ENCODE measurements around the gene FBXL7. TPM values are rescaled to one million over a fixed set of nuclear protein-coding genes. Genes with fewer than 3 reads are reported as not detected.
A peak's percentile ranks its signal among the peaks of the same experiment; 100 is the strongest.

FBXL7 gene
- total and polyA plus RNA-seq, 2 donors (not counting 1 experiment from before 2014, with no cell fraction given) = 6.4 to 12.9 TPM

DNA sequence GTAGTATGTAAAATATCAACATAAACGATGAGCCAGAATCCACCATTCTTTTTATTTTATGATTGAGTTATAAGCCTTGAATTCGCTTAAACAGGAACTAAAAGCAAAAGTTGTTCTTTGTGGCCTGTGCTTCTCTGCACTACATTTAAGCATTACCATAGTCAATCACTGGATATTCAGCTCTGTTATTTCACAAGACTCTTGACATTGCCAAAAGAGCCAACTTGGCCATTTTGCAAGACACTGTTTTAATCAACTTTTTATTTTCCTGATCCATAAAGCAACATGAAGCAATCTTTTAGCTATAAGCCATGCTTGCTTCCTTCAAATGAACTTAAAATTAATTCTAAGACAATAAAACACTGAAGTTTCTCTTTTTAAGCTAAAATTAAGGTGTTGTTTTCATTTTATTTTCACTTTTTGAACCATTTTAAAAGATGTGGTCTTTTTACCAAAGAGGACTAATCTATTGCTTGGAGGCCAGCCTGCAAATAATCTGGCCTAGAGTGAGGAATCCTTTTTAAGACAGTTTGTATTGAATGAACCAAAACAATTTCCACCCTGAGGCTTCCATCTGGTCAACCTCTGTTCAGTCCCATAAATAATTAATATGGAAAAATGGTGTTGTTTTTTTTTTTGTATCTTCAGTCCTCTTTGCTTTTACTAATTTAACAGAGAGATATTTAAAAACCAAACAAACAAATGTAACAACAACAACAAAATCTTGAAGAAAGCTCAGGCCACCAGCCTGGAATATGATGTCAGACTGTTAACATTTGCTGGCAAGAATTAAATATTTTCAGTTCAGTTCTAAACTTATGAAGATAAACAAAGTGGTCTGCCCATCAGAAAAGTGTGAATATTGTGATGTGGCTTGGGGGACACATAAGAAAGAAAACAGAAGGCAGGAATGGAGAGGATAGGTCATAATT lies 405.2 kb downstream of the FBXL7 start:
- Histone ChIP-seq H3K27ac (ENCODE audit: insufficient read depth, low read length) (no peak overlapping the region), H3K27me3 (ENCODE audit: control insufficient read depth, insufficient read depth, low read length) (no peaks in the 10 kb centered on the region), H3K4me2 (ENCODE audit: extremely low read depth, insufficient read depth, low read length) (peak overlapping the region; percentile 27), H3K79me2 (ENCODE audit: control insufficient read depth, insufficient read depth, low read length) (no peaks in the 10 kb centered on the region), H3K9ac (ENCODE audit: insufficient read depth, low read length) (no peak overlapping the region), H3K9me3 (ENCODE audit: control insufficient read depth, insufficient read depth, low read depth, low read length) (no peaks in the 10 kb centered on the region), H4K20me1 (ENCODE audit: control insufficient read depth, extremely low read depth, insufficient read depth, low read length) (no peaks in the 10 kb centered on the region), H3K4me3 (replicated peaks in 1 of 4; ENCODE audit: control extremely low read depth in 1 of 4, insufficient read depth in 1 of 4, low read depth in 3 of 4, low read length in 4 of 4) (no peak overlapping the region), H3K36me3 (ENCODE audit: control insufficient read depth, insufficient read depth, low read length) (no peaks in the 10 kb centered on the region), H3K4me1 (ENCODE audit: control insufficient read depth, extremely low read depth, insufficient read depth, low read length) (no peaks in the 10 kb centered on the region), H2AFZ (ENCODE audit: low read length) (no peak overlapping the region)
- no peak for TF ChIP-seq EZH2 (IDR thresholded peaks at IDR 0.05; ENCODE audit: low read length, missing control alignments)
- TF ChIP-seq, protein P1, sequence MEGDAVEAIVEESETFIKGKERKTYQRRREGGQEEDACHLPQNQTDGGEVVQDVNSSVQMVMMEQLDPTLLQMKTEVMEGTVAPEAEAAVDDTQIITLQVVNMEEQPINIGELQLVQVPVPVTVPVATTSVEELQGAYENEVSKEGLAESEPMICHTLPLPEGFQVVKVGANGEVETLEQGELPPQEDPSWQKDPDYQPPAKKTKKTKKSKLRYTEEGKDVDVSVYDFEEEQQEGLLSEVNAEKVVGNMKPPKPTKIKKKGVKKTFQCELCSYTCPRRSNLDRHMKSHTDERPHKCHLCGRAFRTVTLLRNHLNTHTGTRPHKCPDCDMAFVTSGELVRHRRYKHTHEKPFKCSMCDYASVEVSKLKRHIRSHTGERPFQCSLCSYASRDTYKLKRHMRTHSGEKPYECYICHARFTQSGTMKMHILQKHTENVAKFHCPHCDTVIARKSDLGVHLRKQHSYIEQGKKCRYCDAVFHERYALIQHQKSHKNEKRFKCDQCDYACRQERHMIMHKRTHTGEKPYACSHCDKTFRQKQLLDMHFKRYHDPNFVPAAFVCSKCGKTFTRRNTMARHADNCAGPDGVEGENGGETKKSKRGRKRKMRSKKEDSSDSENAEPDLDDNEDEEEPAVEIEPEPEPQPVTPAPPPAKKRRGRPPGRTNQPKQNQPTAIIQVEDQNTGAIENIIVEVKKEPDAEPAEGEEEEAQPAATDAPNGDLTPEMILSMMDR (conservative IDR thresholded peaks at IDR 0.05 in 1 of 2, IDR thresholded peaks at IDR 0.05 in 1 of 2; ENCODE audit: low read depth in 1 of 2, low read length in 2 of 2) = no peak
- peak in 1 of 2 donors; percentile 79 for DNase-seq (ENCODE audit: low read depth in 2 of 2)

DNA sequence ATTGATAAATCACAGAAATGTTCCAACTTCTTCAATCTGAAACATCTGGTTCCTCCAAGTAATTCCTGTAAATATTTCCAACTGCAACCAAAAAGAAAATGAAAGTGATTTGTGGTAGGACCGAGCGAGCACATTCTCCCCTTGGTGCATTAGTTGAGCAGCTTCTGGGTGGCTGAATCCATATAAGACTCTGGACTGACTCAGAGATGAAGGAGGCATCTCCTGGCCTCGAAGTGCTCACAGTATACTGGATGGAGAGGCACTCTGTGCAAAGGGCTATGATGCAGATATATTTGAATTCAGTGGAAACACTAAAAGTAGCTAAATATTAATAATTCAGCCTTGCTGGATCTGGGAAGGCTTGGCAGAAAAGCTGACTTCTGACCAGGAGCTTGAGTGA lies 414.7 kb downstream of the FBXL7 start:
- Histone ChIP-seq H3K4me2 (ENCODE audit: extremely low read depth, insufficient read depth, low read length) (peak overlapping the region; percentile 30), H3K9ac (ENCODE audit: insufficient read depth, low read length) (no peak overlapping the region), H3K9me3 (ENCODE audit: control insufficient read depth, insufficient read depth, low read depth, low read length) (no peaks in the 10 kb centered on the region), H3K27me3 (ENCODE audit: control insufficient read depth, insufficient read depth, low read length) (no peaks in the 10 kb centered on the region), H3K36me3 (ENCODE audit: control insufficient read depth, insufficient read depth, low read length) (no peaks in the 10 kb centered on the region), H3K4me3 (replicated peaks in 1 of 4; ENCODE audit: control extremely low read depth in 1 of 4, insufficient read depth in 1 of 4, low read depth in 3 of 4, low read length in 4 of 4) (peak overlapping the region; percentile 17 to 44 (median 27)), H3K79me2 (ENCODE audit: control insufficient read depth, insufficient read depth, low read length) (no peaks in the 10 kb centered on the region), H2AFZ (ENCODE audit: low read length) (no peak overlapping the region), H3K4me1 (ENCODE audit: control insufficient read depth, extremely low read depth, insufficient read depth, low read length) (no peaks in the 10 kb centered on the region), H4K20me1 (ENCODE audit: control insufficient read depth, extremely low read depth, insufficient read depth, low read length) (no peaks in the 10 kb centered on the region), H3K27ac (ENCODE audit: insufficient read depth, low read length) (no peak overlapping the region)
- TF ChIP-seq EZH2 (IDR thresholded peaks at IDR 0.05; ENCODE audit: low read length, missing control alignments) = no peak
- TF ChIP-seq, protein P1 (conservative IDR thresholded peaks at IDR 0.05 in 1 of 2, IDR thresholded peaks at IDR 0.05 in 1 of 2; ENCODE audit: low read depth in 1 of 2, low read length in 2 of 2) = no peak
- DNase-seq (ENCODE audit: low read depth in 2 of 2) = peak in 1 of 2 donors; percentile 62

DNA sequence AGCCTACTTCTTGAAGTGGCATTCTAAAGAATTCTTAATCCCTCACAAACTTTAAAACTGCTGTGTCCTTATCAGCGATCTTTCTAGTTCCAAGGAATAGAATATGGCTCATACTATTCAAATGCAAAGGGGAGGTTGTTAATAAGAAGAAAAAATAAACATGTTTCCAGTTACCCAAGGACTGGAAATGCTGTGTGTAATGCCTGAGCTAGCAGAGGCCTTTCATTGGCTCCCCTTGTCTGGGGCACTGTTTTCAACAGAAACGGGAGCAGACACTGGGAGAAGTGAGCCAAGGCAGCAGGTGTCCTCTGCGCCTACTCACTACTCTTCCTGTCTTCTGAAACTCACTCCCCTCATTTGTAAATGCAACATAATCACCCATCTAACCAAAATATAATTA lies 426.6 kb downstream of the FBXL7 start:
- no peaks in the 10 kb centered on the region for H3K79me2 ChIP-seq (ENCODE audit: control insufficient read depth, insufficient read depth, low read length)
- H3K4me3 ChIP-seq (replicated peaks in 1 of 4; ENCODE audit: control extremely low read depth in 1 of 4, insufficient read depth in 1 of 4, low read depth in 3 of 4, low read length in 4 of 4) = no peak overlapping the region
- peaks cover 3% of the 10 kb centered on the region for H3K36me3 ChIP-seq (ENCODE audit: control insufficient read depth, insufficient read depth, low read length)
- H3K9ac ChIP-seq (ENCODE audit: insufficient read depth, low read length) = no peak overlapping the region
- DNase-seq (ENCODE audit: low read depth in 2 of 2) = peak; percentile 24 to 42
- H4K20me1 ChIP-seq (ENCODE audit: control insufficient read depth, extremely low read depth, insufficient read depth, low read length) = no peaks in the 10 kb centered on the region
- H3K9me3 ChIP-seq (ENCODE audit: control insufficient read depth, insufficient read depth, low read depth, low read length) = no peaks in the 10 kb centered on the region
- peaks cover 7% of the 10 kb centered on the region for H3K4me1 ChIP-seq (ENCODE audit: control insufficient read depth, extremely low read depth, insufficient read depth, low read length)
- TF ChIP-seq EZH2 (IDR thresholded peaks at IDR 0.05; ENCODE audit: low read length, missing control alignments) = no peak
- TF ChIP-seq, protein P1 (conservative IDR thresholded peaks at IDR 0.05 in 1 of 2, IDR thresholded peaks at IDR 0.05 in 1 of 2; ENCODE audit: low read depth in 1 of 2, low read length in 2 of 2) = no peak
- H3K27ac ChIP-seq (ENCODE audit: insufficient read depth, low read length) = no peak overlapping the region
- no peaks in the 10 kb centered on the region for H3K27me3 ChIP-seq (ENCODE audit: control insufficient read depth, insufficient read depth, low read length)
- no peak overlapping the region for H2AFZ ChIP-seq (ENCODE audit: low read length)
- H3K4me2 ChIP-seq (ENCODE audit: extremely low read depth, insufficient read depth, low read length) = no peak overlapping the region

Data from fibroblast of lung (primary cell).